UCSD-AML1 (cell line): Measurements from ENCODE around the gene VASH2.

ENCODE experiments used
- DNase-seq: peaks from one replicate; lab custom pipeline; 2025; ENCODE audit not compliant: unreplicated experiment; lab: John Stamatoyannopoulos, UW

VASH2 gene

DNA sequence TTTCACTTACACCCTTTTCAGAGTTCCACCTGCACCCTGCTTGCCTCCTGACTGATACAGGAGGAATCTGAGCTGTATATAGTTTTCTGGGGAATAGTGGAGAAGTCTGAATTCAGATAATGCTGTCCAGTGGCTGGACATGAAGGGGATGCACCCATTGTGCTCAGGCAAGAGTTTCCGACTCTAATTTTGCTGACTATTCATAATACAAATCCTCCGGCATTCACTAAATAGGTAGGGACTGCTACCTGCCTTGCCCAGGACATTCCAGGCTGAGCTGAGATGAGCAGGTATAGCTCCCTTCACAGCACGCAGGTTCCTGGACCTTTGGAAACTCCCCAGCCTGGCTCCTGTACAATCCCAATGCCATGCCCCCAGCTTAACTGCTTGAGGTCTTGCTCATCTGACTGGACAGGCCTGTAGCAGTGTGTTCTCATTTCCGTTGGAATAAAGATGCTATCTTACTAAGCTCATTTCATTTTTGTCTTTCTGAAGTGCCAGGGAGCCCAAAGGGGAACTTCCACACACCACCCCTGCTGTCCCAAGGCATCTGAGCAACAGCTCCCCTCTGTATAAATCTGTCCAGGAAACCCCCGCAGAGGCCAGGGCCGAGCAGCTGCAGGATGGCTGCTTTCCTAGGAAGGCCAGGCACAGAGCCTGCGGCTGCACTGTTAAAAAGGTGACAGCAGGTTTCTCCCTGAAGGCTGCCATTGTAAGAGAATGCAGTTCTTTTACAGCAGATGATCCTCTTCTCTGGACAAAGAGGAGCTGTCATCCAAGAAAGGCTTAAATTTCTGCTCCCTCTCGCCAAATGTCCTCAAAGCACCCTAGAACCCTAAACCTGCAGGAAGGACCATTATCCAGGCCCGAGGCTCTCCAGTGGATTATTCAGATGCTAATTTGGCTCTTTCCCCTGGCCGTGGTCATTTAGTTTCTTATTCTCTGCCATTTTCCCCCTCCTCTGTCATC, 21.7 kb upstream of the VASH2 start:
- no peak for DNase-seq

DNA sequence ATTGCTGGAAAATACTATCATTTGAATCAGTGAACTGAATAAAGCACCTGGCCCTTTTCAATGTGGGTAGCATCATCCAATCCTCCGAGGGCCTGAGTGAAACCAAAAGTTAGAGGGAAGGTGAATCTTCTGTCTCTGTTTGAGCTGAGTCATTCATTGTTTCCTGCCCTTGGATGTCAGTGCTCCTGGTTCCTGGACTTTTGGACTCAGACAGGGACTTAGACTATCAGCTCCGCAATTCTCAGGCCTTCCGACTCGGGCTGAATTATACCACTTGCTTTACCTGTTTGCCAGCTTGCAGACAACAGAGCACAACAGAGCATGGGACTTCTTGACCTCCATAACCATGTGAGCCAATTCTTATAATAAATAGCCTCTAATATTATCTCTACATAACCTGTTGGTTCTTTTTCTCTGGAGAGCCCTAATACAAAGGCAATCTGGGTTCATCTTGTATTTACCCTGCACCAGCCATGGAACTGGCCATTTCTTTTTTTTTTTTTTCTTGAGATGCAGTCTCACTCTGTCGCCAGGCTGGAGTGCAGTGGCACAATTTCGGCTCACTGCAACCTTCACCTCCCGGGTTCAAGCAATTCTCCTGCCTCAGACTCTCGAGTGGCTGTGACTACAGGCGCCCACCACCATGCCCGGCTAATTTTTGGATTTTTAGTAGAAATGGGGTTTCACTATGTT, 19.2 kb upstream of the VASH2 start:
- no peak for DNase-seq

DNA sequence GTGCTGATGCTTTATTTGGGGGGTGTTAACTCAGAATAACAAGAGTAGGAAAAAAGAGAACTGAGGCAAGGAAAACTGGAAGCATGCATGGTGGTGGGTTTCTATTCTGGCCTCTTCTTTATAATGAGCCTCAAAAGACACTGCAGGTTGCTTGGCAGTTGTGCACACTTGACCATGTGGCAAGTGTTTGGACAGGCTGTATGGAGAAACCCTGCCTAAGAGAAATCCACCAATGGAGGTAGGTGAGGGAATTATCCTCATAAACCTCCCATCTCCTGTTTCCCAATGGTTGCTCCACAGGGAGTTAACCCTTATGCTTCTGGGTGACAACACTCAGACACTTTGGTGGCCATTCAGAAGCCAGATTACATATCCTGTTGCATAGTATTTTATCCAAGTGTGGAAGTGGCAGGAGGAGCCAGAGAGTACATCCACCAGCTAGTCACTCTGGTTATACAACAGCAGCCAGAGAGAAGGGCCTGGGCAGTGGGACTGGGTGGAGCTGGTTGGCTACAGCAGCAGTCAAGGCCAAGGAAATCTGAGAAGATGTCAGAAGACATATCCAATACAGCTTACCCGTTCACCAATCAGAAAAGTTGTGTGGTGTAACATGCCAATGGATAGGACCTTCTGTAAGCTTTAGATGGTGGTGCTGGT, 16.4 kb upstream of the VASH2 start:
- DNase-seq, result no peak

DNA sequence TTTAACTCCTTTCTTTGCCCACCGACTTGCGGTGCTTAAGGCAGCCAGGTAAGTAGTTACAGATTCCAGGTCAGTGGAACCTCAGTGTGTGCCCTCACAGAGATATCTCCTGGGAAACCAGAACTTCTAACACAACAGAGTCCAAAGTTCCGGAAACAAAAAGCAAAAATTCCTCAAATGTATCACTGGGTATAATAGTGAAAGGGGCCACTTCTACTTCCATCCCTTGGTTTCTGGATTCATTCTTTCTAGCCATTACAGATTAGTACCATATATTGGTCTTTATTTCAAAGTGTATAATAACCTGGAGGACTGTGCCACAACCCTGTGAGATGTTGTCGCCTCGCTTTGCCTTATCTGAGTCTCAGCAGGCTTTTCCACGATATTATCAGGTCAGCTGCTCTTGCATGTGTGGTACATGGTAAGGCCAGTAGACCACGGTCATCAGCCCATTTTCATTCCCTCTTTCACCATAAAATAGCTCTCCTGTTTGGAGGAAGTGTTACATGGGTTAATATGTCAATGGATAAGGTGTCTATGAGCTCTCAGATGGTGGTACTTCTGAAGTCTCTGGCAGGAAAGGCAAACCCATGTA, 14.9 kb upstream of the VASH2 start:
- DNase-seq, result no peak

GRCh38 chr1:212937034-212937433, 13.3 kb upstream of the VASH2 start:
- no peak for DNase-seq

DNA sequence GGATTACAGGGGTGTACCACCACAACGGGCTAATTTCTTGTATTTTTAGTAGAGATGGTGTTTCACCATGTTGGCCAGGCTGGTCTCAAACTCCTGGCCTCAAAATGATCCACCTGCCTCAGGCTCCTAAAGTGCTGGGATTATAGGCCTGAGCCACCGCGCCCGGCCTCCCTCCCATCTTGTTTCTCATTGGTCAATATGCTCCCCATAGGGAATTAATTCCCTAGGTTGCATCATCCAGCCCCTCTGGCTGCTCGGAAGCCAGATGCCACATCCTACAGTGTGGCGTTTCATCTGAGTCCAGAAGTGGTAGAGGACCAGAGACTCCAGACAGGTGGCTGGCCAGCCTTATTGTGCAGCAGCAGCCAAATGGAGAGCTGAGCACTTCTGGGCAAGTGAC, 11.5 kb upstream of the VASH2 start:
- no peak for DNase-seq

DNA sequence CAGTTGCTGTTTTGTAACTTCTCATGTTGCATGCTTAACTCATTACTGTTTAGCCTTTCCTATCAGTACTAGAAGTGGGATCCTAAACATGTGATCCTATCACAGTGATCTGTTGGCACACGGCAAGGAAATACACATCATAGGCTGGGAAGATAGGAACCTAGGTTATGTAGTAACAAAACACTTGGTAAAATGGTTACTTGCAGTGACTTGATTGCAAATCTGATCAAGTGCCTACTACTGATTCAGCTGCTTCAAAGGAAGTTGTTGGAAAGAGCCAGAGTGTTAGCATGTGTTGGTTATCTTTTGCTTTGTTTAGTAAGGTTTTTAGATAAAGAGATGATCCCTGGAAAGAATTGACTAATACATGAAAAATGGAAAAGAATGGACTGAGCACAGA, 8.9 kb upstream of the VASH2 start:
- DNase-seq, result no peak

GRCh38 chr1:212942679-212943392, 7.5 kb upstream of the VASH2 start:
- no peak for DNase-seq

GRCh38 chr1:212943393-212943710, 7.0 kb upstream of the VASH2 start:
- no peak for DNase-seq

DNA sequence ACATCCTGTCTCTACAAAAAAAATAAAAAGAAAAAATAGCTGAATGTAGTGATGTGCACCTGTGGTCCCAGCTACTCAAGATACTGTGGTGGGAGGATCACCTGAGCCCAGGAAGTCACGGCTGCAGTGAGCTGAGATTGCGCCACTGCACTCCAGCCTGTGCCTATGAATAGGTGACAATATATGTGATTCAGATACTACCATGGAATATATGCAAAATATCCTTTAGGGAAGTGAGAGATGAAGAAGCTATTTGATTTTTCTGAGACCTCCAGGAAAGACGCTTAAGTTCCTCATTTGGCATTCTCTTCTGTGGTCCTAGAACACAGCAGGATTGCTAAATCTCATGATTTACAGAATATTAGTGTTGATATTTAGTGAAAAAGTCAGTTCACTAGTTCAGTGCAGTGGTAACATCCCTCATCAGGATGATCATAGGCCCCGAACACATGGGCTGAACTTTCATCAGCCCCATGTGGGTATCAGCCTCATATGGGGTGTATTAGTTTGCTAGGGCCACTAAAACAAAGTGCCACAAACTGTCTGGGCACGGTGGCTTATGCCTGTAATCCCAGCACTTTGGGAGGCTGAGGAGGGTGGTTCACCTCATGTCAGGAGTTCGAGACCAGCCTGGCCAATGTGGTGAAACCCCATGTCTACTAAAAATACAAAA, 6.0 kb upstream of the VASH2 start:
- DNase-seq, result no peak

- no peak for DNase-seq
Measured at GRCh38 chr1:212945056-212945455, 5.3 kb upstream of the VASH2 start.

- DNase-seq, result no peak
Measured at GRCh38 chr1:212945463-212946160, 4.7 kb upstream of the VASH2 start.

DNA sequence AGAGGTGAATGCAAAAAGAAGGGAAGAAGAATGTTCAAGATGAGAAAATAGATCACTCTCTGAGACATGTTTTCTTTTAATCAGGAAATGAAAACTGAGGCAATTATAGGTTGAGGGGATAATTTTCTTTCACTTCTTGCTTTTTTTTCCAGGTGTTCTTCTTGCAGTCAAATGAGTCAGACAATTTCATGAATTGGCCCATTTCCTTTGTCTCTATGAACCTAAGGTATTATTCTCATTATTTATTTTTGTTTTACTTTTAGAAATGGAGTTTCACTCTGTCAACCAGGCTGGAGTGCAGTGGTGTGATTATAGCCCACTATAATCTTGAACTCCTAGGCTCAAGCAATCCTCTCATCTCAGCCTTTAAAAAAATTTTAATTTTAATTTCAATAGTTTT, 3.5 kb upstream of the VASH2 start:
- no peak for DNase-seq

GRCh38 chr1:212949771-212950170, 570 bp upstream of the VASH2 start:
- DNase-seq, result no peak

- DNase-seq, result no peak
Measured at GRCh38 chr1:212951126-212951946, 995 bp downstream of the VASH2 start.

DNA sequence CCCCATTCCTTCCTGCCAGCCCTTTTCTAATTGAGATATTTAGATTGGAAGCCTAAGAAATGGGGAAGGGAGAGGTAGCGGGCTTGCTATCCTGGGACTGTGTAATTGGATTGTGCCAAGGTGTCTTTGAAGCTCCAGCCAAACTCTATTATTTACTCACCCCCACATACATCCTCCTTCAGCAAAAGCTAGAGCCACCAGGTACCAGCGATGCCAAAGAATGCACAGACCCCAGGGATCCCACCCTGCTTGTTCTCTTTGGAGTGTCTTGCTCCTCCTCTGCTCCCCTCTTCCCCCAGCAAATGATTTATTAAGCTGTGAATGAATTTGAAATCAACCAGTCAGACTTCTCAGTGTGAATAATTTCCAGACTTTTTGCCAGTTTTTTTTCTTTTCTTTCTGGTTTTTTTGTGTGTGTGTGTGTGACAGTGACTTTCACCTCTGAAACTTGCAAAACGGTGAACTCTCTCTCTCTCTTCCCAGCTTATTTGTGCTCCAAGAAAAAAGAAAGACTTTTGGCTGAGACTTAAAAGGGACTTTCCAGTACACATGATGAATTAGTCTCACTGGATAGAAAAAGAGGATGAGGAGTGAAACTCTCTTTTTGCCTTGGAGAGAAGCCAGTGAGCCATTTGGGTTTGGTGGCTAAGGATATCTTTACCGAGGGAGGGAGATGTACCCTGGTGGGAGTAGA, 1.8 kb downstream of the VASH2 start:
- no peak for DNase-seq

DNA sequence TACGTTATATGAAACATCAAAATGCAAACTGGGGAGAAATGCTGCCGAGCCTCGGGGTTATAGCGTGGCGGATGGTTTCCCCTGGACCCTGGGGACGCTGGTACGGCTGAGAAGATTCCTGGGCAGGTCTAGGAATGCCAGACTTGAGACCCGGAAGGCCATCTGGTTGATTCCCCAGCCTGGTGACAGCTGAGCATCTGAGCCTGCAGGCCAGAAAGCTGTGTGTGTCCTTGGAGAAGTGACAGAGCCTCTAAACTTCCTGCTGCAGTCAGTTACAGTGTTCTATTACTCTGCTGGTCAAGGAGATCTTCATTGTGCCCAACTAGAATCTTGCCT, 2.3 kb downstream of the VASH2 start:
- no peak for DNase-seq

- DNase-seq, result no peak
Measured at GRCh38 chr1:212953321-212953720, 3.0 kb downstream of the VASH2 start.
